WTC11 (cell line): Measurements from ENCODE around the gene MAP1LC3A. TPM values are rescaled to one million over a fixed set of nuclear protein-coding genes. Genes with fewer than 3 reads are reported as not detected.

Experiments used
- ATAC-seq: fragments of 200-7000 bp; cut with Tn5 transposase; 2 replicates; pipeline ENCODE4 v1.10.0; 2021; ENCODE audit warnings: mild to moderate bottlenecking, moderate library complexity
- CTCF ChIA-PET: fragments of 300-600 bp; sonication (Branson Sonifier 250); formaldehyde crosslinking; loops from one replicate; lab custom pipeline; 2021; ENCODE audit warnings: antibody characterized with exemption; lab: Charles Lee
- POLR2A ChIA-PET: fragments of 350-600 bp; sonication (Branson Sonifier 250); formaldehyde crosslinking; loops from one replicate; lab custom pipeline; 2021; ENCODE audit warnings: antibody characterized with exemption; lab: Charles Lee
- DNase-seq: peaks from one replicate; pipeline ENCODE4 v3.0.0; 2021; ENCODE audit warnings: low spot score
- H3K27ac Mint-ChIP-seq: 2 replicates; pipeline ENCODE4 v1.8.0; 2021; ENCODE audit warnings: mixed read lengths
- H3K27me3 Mint-ChIP-seq: 2 replicates; pipeline ENCODE4 v1.8.0; 2021; ENCODE audit warnings: low read depth, mild to moderate bottlenecking, moderate library complexity, mixed read lengths
- H3K36me3 Mint-ChIP-seq: 2 replicates; pipeline ENCODE4 v1.8.0; 2021; ENCODE audit warnings: mixed read lengths
- H3K4me1 Mint-ChIP-seq: 2 replicates; pipeline ENCODE4 v1.8.0; 2022; ENCODE audit warnings: mixed read lengths
- H3K4me3 Mint-ChIP-seq: 2 replicates; pipeline ENCODE4 v1.8.0; 2021; ENCODE audit warnings: mild to moderate bottlenecking, moderate library complexity, mixed read lengths
- H3K9me3 Mint-ChIP-seq: 2 replicates; pipeline ENCODE4 v1.8.0; 2021; ENCODE audit warnings: mixed read lengths
- AFF4 ChIP-seq: sonication (generic); formaldehyde crosslinking; IDR thresholded peaks from 2 replicates; pipeline ENCODE4 v1.8.1; 2023; ENCODE audit warnings: mild to moderate bottlenecking, missing genetic modification reagents, borderline replicate concordance
- E2F1 ChIP-seq: sonication (generic); formaldehyde crosslinking; IDR thresholded peaks from 2 replicates; pipeline ENCODE4 v1.8.0; 2022; ENCODE audit warnings: mild to moderate bottlenecking, missing genetic modification reagents
- EMX1 ChIP-seq: fragments of 250-450 bp; sonication (Bioruptor Pico); IDR thresholded peaks from 2 replicates; pipeline ENCODE4 v1.8.0; 2021; ENCODE audit warnings: mild to moderate bottlenecking
- GRHL2 ChIP-seq: fragments of 250-450 bp; sonication (Bioruptor Pico); IDR thresholded peaks from 2 replicates; pipeline ENCODE4 v1.8.0; 2022; ENCODE audit warnings: mild to moderate bottlenecking, moderate library complexity; ENCODE audit not compliant: insufficient replicate concordance, severe bottlenecking
- IRF1 ChIP-seq: sonication (generic); formaldehyde crosslinking; IDR thresholded peaks from 2 replicates; pipeline ENCODE4 v1.8.0; 2023; ENCODE audit warnings: missing genetic modification reagents
- JAZF1 ChIP-seq: fragments of 250-450 bp; sonication (Bioruptor Pico); IDR thresholded peaks from 2 replicates; pipeline ENCODE4 v1.9.0; 2021; ENCODE audit warnings: moderate library complexity, mild to moderate bottlenecking, inconsistent platforms
- MYBL2 ChIP-seq: sonication (generic); formaldehyde crosslinking; IDR thresholded peaks from 2 replicates; pipeline ENCODE4 v1.8.1; 2023; ENCODE audit warnings: mild to moderate bottlenecking, moderate library complexity, missing genetic modification reagents
- TEAD1 ChIP-seq: sonication (generic); formaldehyde crosslinking; IDR thresholded peaks from 2 replicates; pipeline ENCODE4 v1.8.0; 2022; ENCODE audit warnings: mild to moderate bottlenecking, missing genetic modification reagents
- TEAD4 ChIP-seq: sonication (generic); formaldehyde crosslinking; IDR thresholded peaks from 2 replicates; pipeline ENCODE4 v1.8.0; 2022; ENCODE audit warnings: mild to moderate bottlenecking, missing genetic modification reagents
- ZNF121 ChIP-seq: sonication (generic); formaldehyde crosslinking; IDR thresholded peaks from 2 replicates; pipeline ENCODE4 v1.8.0; 2023; ENCODE audit warnings: missing genetic modification reagents
- ZNF396 ChIP-seq: fragments of 250-450 bp; sonication (Bioruptor Pico); IDR thresholded peaks from 2 replicates; pipeline ENCODE4 v1.8.0; 2021; ENCODE audit warnings: mild to moderate bottlenecking, moderate library complexity, borderline replicate concordance
- ZNF416 ChIP-seq: fragments of 250-450 bp; sonication (Bioruptor Pico); IDR thresholded peaks from 2 replicates; pipeline ENCODE4 v1.9.0; 2021; ENCODE audit warnings: mild to moderate bottlenecking, inconsistent platforms
- ZNF425 ChIP-seq: fragments of 250-450 bp; sonication (Bioruptor Pico); conservative IDR thresholded peaks from 2 replicates; pipeline ENCODE4 v1.9.0; 2021; ENCODE audit warnings: mild to moderate bottlenecking
- ZNF512 ChIP-seq: sonication (generic); formaldehyde crosslinking; IDR thresholded peaks from 2 replicates; pipeline ENCODE4 v1.8.1; 2022; ENCODE audit warnings: missing genetic modification reagents, borderline replicate concordance
- total RNA-seq: library from RNA; stranded (reverse); gene quantifications from 3 replicates; pipeline ENCODE4 v1.2.3, GENCODE V29; 2021

MAP1LC3A gene
- total RNA-seq, 1 experiment from 2014 or later = 7.5 TPM

- Mint-ChIP-seq H3K36me3 (no peaks in the 10 kb centered on the region), H3K9me3 (no peaks in the 10 kb centered on the region), H3K4me1 (peaks cover 13% of the 10 kb centered on the region), H3K27me3 (0 out of 2 replicates have a peak, but pooled peaks cover 3% of the 10 kb centered on the region), H3K27ac (0 out of 2 replicates have a peak overlapping the region, but pooled peaks have one; percentile 9), H3K4me3 (no peak overlapping the region)
- ChIA-PET POLR2A (interaction anchor here (0.8 kb wide), 1 partner anchor 9 kb away, joined by 4 read pairs; the partner anchor contains the start of gene MAP1LC3A), CTCF (interaction anchor here (0.7 to 2.6 kb wide), 11 partner anchors 9 to 359 kb away, joined by 3 to 10 read pairs (median 4); partner anchors contain the start of gene MAP1LC3A)
- TF ChIP-seq ZNF425 (CRISPR knock-in tag) = no peak
- no peak for TF ChIP-seq E2F1 (CRISPR knock-in tag)
- TF ChIP-seq MYBL2 = no peak
- no peak for TF ChIP-seq TEAD1 (CRISPR knock-in tag)
- TF ChIP-seq GRHL2 (CRISPR knock-in tag) = no peak
- no peak for TF ChIP-seq ZNF512 (CRISPR knock-in tag)
- DNase-seq = peak; percentile 51
- peak; percentile 87 for ATAC-seq
These were observed 9.1 kb upstream of the MAP1LC3A start for GRCh38 chr20:34549291-34549928.

GRCh38 chr20:34549929-34550305 is 8.6 kb upstream of the MAP1LC3A start:
- Mint-ChIP-seq H3K27me3 (no peaks in the 10 kb centered on the region), H3K4me1 (peaks cover 8% of the 10 kb centered on the region), H3K27ac (no peak overlapping the region), H3K36me3 (no peaks in the 10 kb centered on the region)
- POLR2A ChIA-PET = interaction anchor here (0.8 kb wide), 1 partner anchor 8 kb away, joined by 4 read pairs; the partner anchor contains the start of gene MAP1LC3A
- CTCF ChIA-PET = interaction anchor here (0.7 to 2.6 kb wide), 10 partner anchors 8 to 359 kb away, joined by 3 to 10 read pairs (median 4); partner anchors contain the start of gene MAP1LC3A
- no peak for DNase-seq
- no peak; the same call in 1 of the 2 replicates for ATAC-seq
- no peak for TF ChIP-seq ZNF416 (CRISPR knock-in tag)
- TF ChIP-seq AFF4 (CRISPR knock-in tag) = no peak
- TF ChIP-seq ZNF121 (CRISPR knock-in tag) = no peak
- TF ChIP-seq ZNF425 (CRISPR knock-in tag) = no peak
- TF ChIP-seq IRF1 (CRISPR knock-in tag) = no peak
- no peak for TF ChIP-seq ZNF396
- no peak for TF ChIP-seq EMX1 (CRISPR knock-in tag)
- no peak for TF ChIP-seq JAZF1 (CRISPR knock-in tag)
- no peak for TF ChIP-seq TEAD4 (CRISPR knock-in tag)
- TF ChIP-seq, all 79 proteins: peak for 0
- Mint-ChIP-seq H3K4me3 (no peak overlapping the region), H3K9me3 (no peaks in the 10 kb centered on the region)
